GM20000 (cell line): ENCODE results near the gene PTRH1.
A peak's percentile ranks its signal among the peaks of the same experiment; 100 is the strongest.

ENCODE experiments used
- DNase-seq: peaks from one replicate; pipeline ENCODE4 v3.0.0; 2012; ENCODE audit warnings: low spot score
- CTCF ChIP-seq: IDR thresholded peaks from 2 replicates; pipeline ENCODE4 v1.5.1; 2012; ENCODE audit warnings: mild to moderate bottlenecking, control low read depth; ENCODE audit errors: extremely low read depth, missing control alignments

The PTRH1 gene

GRCh38 chr9:127700140-127700539 is 15.3 kb downstream of the PTRH1 start:
- no peak for DNase-seq
- no peak for TF ChIP-seq CTCF

- DNase-seq = peak; percentile 95
- TF ChIP-seq CTCF = no peak
Measured at GRCh38 chr9:127698985-127699670, 16.3 kb downstream of the PTRH1 start.

- no peak for TF ChIP-seq CTCF
- no peak for DNase-seq
Measured at GRCh38 chr9:127698386-127698785, 17.1 kb downstream of the PTRH1 start.

- no peak for DNase-seq
- no peak for TF ChIP-seq CTCF
Measured at GRCh38 chr9:127697575-127697974, 17.9 kb downstream of the PTRH1 start.

GRCh38 chr9:127694890-127695720 is 20.4 kb downstream of the PTRH1 start:
- TF ChIP-seq CTCF = no peak
- no peak for DNase-seq

- DNase-seq = no peak
- no peak for TF ChIP-seq CTCF
Measured at GRCh38 chr9:127693697-127694096, 21.8 kb downstream of the PTRH1 start.

- no peak for TF ChIP-seq CTCF
- DNase-seq = no peak
Measured at GRCh38 chr9:127693143-127693542, 22.3 kb downstream of the PTRH1 start.
